K562 (cell line): ENCODE measurements around the gene CRACR2B. TPM values are rescaled to one million over a fixed set of nuclear protein-coding genes. Genes with fewer than 3 reads are reported as not detected.

ENCODE experiments used
- FIP1L1 ChIP-seq: fragments of 200-400 bp; formaldehyde crosslinking; IDR thresholded peaks from 2 replicates; pipeline ENCODE4 v1.6.1; 2018; ENCODE audit warnings: mild to moderate bottlenecking, low read depth, low read length; ENCODE audit not compliant: poor library complexity, severe bottlenecking
- GATAD2A ChIP-seq: fragments of 450-650 bp; IDR thresholded peaks from 2 replicates; pipeline ENCODE4 v1.6.1; 2017
- LEF1 ChIP-seq: fragments of 450-650 bp; IDR thresholded peaks from 2 replicates; pipeline ENCODE4 v1.6.1; 2016; ENCODE audit warnings: mild to moderate bottlenecking
- PHF20 ChIP-seq: fragments of 450-650 bp; IDR thresholded peaks from 2 replicates; pipeline ENCODE4 v1.6.1; 2018; ENCODE audit not compliant: partially characterized antibody
- TFAM ChIP-seq: fragments of 250-450 bp; sonication (Bioruptor Pico); conservative IDR thresholded peaks from 2 replicates; pipeline ENCODE4 v1.5.0; 2021; ENCODE audit warnings: mild to moderate bottlenecking, moderate library complexity
- ZNF232 ChIP-seq: sonication (generic); formaldehyde crosslinking; IDR thresholded peaks from 2 replicates; pipeline ENCODE4 v1.8.0; 2022; ENCODE audit warnings: mild to moderate bottlenecking, missing genetic modification reagents
- polyA plus RNA-seq, 8 experiments: library from polyadenylated mRNA; depleted of rRNA in 4 of 8; stranded (reverse) in 5 of 8; unstranded in 3 of 8; fragments of >200 nt; fragmentation: Nextera tagmentation in 2 of 8; fragmentation: Illumina TruSeq in 1 of 8; extraction: Ambion mirVana in 2 of 8; extraction: Trizol in 1 of 8; gene quantifications; 2 replicates each; pipeline versions ENCODE4 v1.2.1 to v1.2.3, GENCODE V29; 2011 to 2014; ENCODE audit warnings: inconsistent platforms in 1 of 8, missing spikeins in 1 of 8
- total RNA-seq, 7 experiments: library from RNA; depleted of rRNA in 6 of 7; stranded (reverse); fragments of >200 nt in 6 of 7; fragmentation: Illumina TruSeq in 2 of 7; extraction: Trizol in 2 of 7; gene quantifications; 2 replicates each; pipeline versions ENCODE4 v1.2.1 to v1.2.3, GENCODE V29; 2011 to 2021; ENCODE audit warnings: low replicate concordance in 1 of 7
- TF ChIP-seq, protein P1 (sequence below), 2 experiments: IDR thresholded peaks; 2 replicates each; pipeline ENCODE4 v1.6.1; 2012; ENCODE audit warnings: improper control_type of control experiment in 2 of 2, low read depth in 2 of 2, low read length in 2 of 2, borderline replicate concordance in 1 of 2
- TF ChIP-seq, protein P2 (sequence below), 2 experiments: fragments of 450-650 bp; IDR thresholded peaks; 2 replicates each; pipeline ENCODE4 v1.6.1; 2016; ENCODE audit warnings: mild to moderate bottlenecking in 2 of 2, borderline replicate concordance in 1 of 2, low read depth in 1 of 2, moderate library complexity in 1 of 2
- TF ChIP-seq, protein P3 (sequence below): fragments of 450-650 bp; formaldehyde crosslinking; IDR thresholded peaks from 2 replicates; pipeline ENCODE4 v1.4.0; 2020; ENCODE audit warnings: mild to moderate bottlenecking
- TF ChIP-seq, protein P4 (sequence below): fragments of 450-650 bp; IDR thresholded peaks from 2 replicates; pipeline ENCODE4 v1.7.1; 2018; ENCODE audit warnings: mild to moderate bottlenecking, low read depth; ENCODE audit not compliant: partially characterized antibody

CRACR2B gene
- total and polyA plus RNA-seq, 9 of the 15 experiments (the other 6 are each of a cell fraction or from before 2014, with no cell fraction given), result 0.10 to 51.0 (median 6.0) TPM

DNA sequence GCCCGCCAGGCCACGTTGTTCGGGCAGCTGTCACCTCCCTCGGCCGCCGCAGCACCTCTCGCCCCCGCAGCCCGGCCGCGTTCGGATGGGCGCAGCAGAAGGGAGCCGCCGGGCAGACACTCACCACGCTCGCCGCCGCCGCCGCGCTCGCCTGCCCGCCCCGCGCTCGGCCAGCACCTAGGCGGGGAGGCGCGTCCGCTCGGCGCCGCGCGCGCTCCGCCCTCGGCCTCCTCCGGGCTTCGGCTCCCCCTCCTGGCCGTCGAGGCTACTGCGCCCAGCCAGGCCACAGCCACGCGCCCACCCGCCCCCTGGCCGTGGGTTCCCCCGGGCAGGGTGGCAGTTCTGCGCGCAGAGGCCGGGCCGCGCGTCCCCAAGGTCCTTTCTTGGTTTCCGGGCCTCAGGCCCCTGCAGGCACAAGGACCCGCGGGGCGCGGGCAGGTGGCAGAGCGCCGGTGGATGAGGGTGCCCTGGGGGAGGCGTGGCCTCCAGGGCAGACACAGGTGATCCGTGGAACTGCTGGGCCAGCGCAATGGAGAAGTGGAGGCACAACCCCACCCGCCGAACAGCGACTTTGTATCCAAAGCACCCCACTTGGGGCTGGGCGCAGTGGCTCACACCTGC lies 29.5 kb upstream of the CRACR2B start, which contains the start of gene SLC25A22 (continued):
- TF ChIP-seq TFAM (CRISPR knock-in tag) (no peak), LEF1 (no peak), ZNF232 (CRISPR knock-in tag) (no peak), PHF20 (no peak), GATAD2A (peak; percentile 90), FIP1L1 (peak; percentile 30)
- TF ChIP-seq, protein P1, sequence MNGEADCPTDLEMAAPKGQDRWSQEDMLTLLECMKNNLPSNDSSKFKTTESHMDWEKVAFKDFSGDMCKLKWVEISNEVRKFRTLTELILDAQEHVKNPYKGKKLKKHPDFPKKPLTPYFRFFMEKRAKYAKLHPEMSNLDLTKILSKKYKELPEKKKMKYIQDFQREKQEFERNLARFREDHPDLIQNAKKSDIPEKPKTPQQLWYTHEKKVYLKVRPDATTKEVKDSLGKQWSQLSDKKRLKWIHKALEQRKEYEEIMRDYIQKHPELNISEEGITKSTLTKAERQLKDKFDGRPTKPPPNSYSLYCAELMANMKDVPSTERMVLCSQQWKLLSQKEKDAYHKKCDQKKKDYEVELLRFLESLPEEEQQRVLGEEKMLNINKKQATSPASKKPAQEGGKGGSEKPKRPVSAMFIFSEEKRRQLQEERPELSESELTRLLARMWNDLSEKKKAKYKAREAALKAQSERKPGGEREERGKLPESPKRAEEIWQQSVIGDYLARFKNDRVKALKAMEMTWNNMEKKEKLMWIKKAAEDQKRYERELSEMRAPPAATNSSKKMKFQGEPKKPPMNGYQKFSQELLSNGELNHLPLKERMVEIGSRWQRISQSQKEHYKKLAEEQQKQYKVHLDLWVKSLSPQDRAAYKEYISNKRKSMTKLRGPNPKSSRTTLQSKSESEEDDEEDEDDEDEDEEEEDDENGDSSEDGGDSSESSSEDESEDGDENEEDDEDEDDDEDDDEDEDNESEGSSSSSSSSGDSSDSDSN (IDR thresholded peaks at IDR 0.05; ENCODE audit: borderline replicate concordance in 1 of 2, low read depth in 2 of 2, low read length in 2 of 2), result peak; percentile 39 to 61; a peak in 1 of 4 replicates
- TF ChIP-seq, protein P2, sequence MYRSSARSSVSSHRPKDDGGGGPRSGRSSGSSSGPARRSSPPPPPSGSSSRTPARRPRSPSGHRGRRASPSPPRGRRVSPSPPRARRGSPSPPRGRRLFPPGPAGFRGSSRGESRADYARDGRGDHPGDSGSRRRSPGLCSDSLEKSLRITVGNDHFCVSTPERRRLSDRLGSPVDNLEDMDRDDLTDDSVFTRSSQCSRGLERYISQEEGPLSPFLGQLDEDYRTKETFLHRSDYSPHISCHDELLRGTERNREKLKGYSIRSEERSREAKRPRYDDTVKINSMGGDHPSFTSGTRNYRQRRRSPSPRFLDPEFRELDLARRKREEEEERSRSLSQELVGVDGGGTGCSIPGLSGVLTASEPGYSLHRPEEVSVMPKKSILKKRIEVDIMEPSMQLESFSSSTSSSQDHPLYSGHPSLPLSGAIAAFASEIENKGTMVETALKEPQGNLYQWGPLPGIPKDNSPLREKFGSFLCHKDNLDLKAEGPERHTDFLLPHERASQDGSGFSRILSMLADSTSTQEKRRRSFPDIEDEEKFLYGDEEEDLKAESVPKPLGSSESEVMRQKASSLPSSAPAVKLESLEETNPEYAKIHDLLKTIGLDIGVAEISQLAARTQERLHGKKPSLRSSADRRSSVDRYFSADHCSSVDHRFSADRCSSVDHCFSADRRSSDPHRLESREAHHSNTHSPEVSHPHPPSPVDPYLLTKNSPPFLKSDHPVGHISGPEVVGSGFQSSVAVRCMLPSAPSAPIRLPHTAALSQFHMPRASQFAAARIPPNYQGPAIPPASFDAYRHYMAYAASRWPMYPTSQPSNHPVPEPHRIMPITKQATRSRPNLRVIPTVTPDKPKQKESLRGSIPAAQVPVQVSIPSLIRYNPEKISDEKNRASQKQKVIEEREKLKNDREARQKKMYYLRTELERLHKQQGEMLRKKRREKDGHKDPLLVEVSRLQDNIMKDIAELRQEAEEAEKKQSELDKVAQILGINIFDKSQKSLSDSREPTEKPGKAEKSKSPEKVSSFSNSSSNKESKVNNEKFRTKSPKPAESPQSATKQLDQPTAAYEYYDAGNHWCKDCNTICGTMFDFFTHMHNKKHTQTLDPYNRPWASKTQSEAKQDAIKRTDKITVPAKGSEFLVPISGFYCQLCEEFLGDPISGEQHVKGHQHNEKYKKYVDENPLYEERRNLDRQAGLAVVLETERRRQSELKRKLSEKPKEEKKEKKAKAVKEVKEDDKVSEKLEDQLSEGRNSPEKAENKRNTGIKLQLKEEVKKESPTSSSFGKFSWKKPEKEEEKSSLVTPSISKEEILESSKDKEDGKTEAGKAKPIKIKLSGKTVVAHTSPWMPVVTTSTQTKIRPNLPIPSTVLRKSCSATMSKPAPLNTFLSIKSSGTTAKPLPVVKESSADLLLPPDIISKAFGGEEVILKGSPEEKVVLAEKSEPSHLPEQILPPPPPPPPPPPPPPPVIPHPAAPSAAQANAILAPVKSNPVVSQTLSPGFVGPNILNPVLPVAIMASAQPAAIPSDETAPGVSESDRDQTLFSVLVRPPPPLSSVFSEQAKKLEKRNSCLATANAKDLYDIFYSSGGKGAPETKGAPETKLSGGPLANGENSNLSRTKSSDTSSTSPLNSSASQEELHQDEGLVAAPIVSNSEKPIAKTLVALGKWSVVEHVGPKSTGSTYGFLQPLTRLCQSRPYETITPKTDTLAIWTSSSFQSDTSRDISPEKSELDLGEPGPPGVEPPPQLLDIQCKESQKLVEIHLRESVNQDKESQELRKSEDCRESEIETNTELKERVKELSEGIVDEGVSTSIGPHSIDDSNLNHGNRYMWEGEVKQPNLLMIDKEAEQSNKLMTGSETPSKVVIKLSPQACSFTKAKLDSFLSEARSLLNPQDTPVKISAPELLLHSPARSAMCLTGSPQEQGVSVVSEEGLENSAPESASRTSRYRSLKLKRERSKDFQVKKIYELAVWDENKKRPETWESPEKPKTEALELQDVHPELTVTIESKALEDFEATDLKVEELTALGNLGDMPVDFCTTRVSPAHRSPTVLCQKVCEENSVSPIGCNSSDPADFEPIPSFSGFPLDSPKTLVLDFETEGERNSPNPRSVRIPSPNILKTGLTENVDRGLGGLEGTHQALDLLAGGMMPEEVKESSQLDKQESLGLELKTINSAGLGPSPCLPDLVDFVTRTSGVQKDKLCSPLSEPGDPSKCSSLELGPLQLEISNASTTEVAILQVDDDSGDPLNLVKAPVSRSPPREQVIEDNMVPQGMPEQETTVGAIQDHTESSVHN (IDR thresholded peaks at IDR 0.05; ENCODE audit: borderline replicate concordance in 1 of 2, low read depth in 1 of 2), result no peak
- TF ChIP-seq, protein P3, sequence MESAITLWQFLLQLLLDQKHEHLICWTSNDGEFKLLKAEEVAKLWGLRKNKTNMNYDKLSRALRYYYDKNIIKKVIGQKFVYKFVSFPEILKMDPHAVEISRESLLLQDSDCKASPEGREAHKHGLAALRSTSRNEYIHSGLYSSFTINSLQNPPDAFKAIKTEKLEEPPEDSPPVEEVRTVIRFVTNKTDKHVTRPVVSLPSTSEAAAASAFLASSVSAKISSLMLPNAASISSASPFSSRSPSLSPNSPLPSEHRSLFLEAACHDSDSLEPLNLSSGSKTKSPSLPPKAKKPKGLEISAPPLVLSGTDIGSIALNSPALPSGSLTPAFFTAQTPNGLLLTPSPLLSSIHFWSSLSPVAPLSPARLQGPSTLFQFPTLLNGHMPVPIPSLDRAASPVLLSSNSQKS, result no peak
- TF ChIP-seq, protein P4, sequence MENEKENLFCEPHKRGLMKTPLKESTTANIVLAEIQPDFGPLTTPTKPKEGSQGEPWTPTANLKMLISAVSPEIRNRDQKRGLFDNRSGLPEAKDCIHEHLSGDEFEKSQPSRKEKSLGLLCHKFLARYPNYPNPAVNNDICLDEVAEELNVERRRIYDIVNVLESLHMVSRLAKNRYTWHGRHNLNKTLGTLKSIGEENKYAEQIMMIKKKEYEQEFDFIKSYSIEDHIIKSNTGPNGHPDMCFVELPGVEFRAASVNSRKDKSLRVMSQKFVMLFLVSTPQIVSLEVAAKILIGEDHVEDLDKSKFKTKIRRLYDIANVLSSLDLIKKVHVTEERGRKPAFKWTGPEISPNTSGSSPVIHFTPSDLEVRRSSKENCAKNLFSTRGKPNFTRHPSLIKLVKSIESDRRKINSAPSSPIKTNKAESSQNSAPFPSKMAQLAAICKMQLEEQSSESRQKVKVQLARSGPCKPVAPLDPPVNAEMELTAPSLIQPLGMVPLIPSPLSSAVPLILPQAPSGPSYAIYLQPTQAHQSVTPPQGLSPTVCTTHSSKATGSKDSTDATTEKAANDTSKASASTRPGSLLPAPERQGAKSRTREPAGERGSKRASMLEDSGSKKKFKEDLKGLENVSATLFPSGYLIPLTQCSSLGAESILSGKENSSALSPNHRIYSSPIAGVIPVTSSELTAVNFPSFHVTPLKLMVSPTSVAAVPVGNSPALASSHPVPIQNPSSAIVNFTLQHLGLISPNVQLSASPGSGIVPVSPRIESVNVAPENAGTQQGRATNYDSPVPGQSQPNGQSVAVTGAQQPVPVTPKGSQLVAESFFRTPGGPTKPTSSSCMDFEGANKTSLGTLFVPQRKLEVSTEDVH, result no peak
